NOMO-1 treated with dmso at 0.1 percent for 144 hours (cell line): ENCODE measurements around the gene COL18A1.
A peak's percentile ranks its signal among the peaks of the same experiment; 100 is the strongest.
"Not testable (repeated sequence)": the region's sequence is repeated elsewhere in the genome, so short reads cannot be mapped to it uniquely, and the experiment has no call there.

ENCODE experiments used
- DNase-seq: peaks from one replicate; lab custom pipeline; 2025; ENCODE audit not compliant: unreplicated experiment; lab: John Stamatoyannopoulos, UW

The COL18A1 gene

GRCh38 chr21:45404730-45405270, at the start of gene COL18A1:
TSS of gene COL18A1 (plus strand) at chr21:45405165. CDS start at chr21:45405231, 66 bp downstream.
- no peak for DNase-seq

DNA sequence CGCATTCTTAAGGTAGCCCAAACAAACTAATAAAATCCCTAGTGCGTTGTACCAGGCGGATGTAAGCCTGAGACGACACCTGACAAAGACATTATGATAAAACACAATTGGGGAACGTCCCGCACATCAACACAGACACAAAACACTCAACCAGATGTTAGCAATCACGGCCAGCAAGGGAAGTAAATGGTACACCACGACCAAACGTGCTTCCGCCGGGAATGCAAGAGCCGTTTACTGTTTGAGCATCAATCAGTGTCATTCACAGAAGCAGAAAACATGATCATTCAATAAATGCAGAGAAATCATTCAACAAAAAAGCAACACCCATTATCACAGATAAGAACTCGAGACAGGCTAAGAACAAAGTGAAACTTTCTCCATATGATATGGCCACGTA, 49.4 kb upstream of the COL18A1 start:
- no peak for DNase-seq

DNA sequence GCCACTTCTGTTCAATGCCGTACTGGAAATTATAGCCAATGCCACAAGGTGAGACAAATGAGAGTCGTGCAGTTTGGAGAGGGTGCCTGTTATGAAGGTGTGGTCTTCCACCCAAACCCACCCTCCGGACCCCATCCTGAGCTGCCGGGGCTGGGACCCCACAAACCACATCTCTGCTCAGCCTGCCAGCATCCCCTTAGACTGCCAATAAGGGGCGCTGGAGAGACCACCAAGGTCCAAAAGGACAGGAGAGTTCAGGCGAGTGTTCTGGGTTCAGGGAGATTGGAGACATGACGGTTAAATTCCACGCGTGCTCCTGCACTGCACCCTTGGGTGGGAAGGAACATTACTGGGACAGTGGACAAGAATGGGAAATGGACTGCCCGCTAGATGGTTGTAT, 48.7 kb upstream of the COL18A1 start:
- DNase-seq, result no peak

- no peak for DNase-seq
Observed at GRCh38 chr21:45356653-45357435, 48.1 kb upstream of the COL18A1 start.

GRCh38 chr21:45357436-45358260, 47.3 kb upstream of the COL18A1 start:
- DNase-seq, result no peak

DNA sequence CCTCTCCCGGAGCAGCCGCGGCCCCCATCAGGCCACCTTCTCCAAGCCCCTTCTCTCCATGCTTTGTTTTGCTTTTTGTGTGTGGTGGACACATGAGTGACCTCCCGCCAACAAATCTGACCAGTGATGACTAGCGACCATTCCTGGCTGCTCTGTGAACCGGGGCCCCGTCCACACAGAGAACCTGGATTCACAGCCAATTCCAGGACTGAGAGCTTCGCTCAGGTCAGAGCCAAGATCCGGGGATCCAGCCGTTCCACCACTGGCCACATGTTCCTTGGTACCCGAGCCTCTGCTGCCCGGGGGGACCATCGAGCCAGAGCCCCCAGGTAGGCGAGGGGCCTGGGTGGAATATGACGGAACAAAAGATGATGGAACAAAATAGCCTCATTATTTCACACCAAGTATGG, 46.7 kb upstream of the COL18A1 start:
- no peak for DNase-seq

- no peak for DNase-seq
Observed at GRCh38 chr21:45358711-45359310, 46.2 kb upstream of the COL18A1 start.

DNA sequence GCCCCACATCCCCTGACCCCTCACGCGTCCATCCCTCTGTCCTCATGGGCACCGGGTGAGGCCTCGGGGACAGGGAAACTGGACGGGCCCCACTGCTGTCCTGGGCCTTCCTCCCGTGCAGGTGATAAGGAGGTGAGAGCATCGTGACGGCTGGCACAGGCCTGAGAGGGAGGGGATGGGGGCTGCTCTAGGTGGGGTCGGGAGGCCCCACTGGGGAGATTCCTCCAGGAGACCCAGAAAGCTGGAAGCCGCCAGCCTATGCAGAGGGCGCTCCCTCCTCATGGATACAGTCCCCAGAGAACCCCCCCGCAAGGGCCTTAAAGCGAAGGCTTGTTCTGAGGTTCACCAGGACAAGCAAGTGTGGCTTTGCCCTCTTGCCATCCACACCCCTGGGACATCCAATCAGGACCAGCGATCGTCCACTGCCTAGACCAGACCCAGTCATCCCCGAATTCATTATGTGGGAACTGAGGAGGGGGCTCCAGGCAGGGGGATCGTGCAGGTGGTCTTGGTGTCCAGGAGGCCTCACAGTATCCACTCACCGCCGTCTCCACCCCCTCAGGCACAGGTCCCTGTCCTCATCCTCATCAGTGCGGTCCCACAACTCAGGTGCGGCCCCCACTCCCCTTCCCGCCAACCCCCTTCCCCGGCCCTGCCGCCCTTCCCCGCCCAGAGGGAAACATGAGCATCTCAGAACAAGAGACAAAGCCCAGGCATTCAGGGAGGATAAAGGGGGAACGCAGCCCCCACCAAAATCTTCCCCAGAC, 45.3 kb upstream of the COL18A1 start:
- no peak for DNase-seq

GRCh38 chr21:45361033-45361997, 43.6 kb upstream of the COL18A1 start:
- no peak for DNase-seq

- DNase-seq, result no peak
Observed at GRCh38 chr21:45362077-45362747, 42.8 kb upstream of the COL18A1 start.

DNA sequence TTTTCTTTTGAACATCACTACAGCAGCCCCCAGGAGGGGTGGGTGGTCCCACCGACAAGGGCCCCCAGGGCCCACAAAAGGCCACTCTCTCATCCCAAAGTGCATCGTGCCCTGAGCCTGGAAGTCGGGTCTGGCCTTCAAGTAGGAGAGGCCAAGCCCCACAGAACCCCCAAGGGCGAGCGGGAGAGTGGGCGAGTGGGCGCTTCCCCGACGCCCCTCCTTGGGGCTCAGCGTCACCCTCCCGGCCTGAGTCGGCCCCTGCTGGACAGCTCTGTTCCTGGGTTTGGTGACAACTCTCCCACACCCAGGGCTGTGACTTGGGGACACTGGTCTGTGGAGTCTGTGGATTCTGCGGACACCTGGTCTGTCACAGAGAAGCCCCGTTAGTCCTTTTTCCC, 42.2 kb upstream of the COL18A1 start:
- no peak for DNase-seq

- DNase-seq, result not testable (repeated sequence)
Observed at GRCh38 chr21:45363272-45363671, 41.7 kb upstream of the COL18A1 start.

GRCh38 chr21:45363921-45364467, 41.0 kb upstream of the COL18A1 start:
- DNase-seq, result peak; percentile 7

DNA sequence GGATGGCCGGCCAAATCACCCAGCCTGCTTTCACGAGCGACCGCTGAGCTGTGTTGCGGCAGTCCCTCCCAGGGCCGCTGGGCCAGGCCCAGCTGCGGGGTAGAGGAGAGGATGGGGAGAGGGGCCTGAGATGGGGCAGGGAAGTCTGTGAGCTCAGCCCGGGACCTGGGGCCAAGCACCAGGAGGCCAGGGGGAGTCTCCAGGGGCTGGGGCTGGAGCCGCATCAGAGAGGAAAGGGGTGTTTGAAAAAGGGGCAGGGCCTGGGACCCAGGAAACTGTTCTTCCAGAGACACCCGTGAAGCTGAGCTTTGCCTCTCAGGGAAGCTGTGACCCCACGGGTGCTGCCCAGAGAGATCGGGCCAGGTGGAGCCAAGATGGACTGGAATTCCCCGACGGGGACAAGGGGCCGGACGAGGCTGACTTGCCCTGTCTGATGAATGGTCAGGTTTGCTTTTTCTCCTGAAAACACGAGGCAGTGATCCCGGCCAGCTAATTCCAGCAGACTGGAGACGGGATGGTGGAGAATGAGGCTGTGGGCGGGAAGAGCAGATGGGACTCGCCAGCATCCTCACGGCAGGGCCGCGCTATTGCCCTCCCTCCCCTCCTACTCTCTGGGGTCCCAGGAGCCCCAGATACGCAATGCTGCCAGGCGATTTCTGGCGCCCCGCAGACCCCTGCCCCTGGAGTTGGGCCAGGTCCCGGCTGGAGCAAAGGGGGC, 40.3 kb upstream of the COL18A1 start:
- no peak for DNase-seq

DNA sequence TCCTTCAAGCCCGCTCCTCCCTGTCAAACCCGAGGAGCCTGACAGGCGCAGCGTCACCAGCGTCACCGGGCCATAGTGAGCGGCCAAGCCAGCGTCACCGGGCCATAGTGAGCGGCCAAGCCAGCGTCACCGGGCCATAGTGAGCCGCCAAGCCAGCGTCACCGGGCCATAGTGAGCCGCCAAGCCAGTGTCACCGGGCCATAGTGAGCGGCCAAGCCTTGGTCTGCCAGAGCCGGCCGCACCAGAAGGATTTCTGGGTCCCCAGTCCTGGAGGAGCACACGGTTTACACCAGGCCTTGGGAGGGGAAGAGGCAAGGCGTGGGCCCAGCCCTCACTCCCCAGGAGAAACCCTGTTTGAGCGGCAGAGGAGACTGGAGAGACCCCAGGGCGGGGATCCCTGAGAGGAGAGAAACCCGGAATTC, 39.8 kb upstream of the COL18A1 start:
- DNase-seq, result no peak

- no peak for DNase-seq
Observed at GRCh38 chr21:45365608-45366241, 39.2 kb upstream of the COL18A1 start.

- DNase-seq, result no peak
Observed at GRCh38 chr21:45366476-45366875, 38.5 kb upstream of the COL18A1 start.
